Peyer's patch (tissue), 4 donors: ENCODE results near the gene CD9.

Experiments
- POLR2A ChIP-seq, 2 donors: fragments of 450-650 bp; IDR thresholded peaks; one replicate each; pipeline ENCODE4 v1.5.1; 2017; ENCODE audit warnings: antibody characterized with exemption in 2 of 2, mild to moderate bottlenecking in 2 of 2, moderate library complexity in 2 of 2
- TF ChIP-seq, protein P1 (sequence below), 6 experiments: fragments of 450-650 bp in 4 of 6; fragments of 200-600 bp in 2 of 6; sonication (generic) in 1 of 6; IDR thresholded peaks; one replicate each; pipeline ENCODE4 v1.5.1; 2017 to 2019; ENCODE audit warnings: antibody characterized with exemption in 6 of 6, mild to moderate bottlenecking in 3 of 6, moderate library complexity in 1 of 6

DNA sequence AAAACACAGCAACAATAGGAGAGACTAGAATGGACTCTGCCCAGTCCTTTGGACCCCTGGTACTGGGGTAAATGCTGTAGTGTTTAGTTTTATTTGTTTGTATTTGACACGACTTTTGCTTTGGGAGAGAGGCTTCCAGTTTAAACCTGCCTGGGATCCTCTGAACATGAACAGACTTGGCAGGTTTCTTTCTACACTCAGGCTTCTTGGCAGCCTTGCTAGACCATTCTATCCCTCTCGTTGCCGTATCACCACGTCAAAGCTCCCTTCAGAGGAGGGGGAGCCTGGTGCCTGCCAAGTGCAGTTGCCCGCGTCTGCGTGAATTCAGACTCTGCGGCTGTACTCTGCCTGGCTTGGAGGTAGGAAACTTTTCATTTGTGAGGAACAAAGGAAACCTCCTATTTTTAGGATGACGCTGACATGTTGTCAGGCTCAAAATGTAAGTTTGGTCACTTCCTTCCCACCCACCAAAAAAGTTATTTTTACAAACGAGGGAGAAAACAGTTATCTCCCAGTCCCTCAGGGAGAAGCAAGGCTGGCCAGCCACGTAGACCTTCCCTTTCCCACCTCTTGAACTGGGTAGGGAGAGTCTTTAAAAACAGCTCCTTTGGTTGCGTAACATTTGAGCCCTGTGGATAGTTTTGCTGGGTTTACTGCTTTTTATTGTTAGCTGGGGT, 25.9 kb downstream of the CD9 start:
- TF ChIP-seq POLR2A (IDR thresholded peaks at IDR 0.05): no peak
- TF ChIP-seq, protein P1, sequence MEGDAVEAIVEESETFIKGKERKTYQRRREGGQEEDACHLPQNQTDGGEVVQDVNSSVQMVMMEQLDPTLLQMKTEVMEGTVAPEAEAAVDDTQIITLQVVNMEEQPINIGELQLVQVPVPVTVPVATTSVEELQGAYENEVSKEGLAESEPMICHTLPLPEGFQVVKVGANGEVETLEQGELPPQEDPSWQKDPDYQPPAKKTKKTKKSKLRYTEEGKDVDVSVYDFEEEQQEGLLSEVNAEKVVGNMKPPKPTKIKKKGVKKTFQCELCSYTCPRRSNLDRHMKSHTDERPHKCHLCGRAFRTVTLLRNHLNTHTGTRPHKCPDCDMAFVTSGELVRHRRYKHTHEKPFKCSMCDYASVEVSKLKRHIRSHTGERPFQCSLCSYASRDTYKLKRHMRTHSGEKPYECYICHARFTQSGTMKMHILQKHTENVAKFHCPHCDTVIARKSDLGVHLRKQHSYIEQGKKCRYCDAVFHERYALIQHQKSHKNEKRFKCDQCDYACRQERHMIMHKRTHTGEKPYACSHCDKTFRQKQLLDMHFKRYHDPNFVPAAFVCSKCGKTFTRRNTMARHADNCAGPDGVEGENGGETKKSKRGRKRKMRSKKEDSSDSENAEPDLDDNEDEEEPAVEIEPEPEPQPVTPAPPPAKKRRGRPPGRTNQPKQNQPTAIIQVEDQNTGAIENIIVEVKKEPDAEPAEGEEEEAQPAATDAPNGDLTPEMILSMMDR (IDR thresholded peaks at IDR 0.05): no peak
